Endothelial cell of umbilical vein (primary cell): ENCODE results near the gene SEMA4D.

Experiments used
- CTCF ChIP-seq, 2 donors: IDR thresholded peaks; 1 replicate in 1 of 2; 2 replicates in 1 of 2; pipeline ENCODE4 v1.5.1; 2011; ENCODE audit warnings: low read length in 2 of 2, mild to moderate bottlenecking in 2 of 2, moderate library complexity in 2 of 2, control low read depth in 1 of 2, inconsistent platforms in 1 of 2, low read depth in 1 of 2; ENCODE audit not compliant: insufficient read depth in 1 of 2; ENCODE audit errors: extremely low read depth in 1 of 2
- EZH2 ChIP-seq: IDR thresholded peaks from 2 replicates; pipeline ENCODE4 v1.6.1; 2012; ENCODE audit warnings: borderline replicate concordance, low read depth, mild to moderate bottlenecking, moderate library complexity, low read length, inconsistent platforms; ENCODE audit not compliant: severe bottlenecking
- FOS ChIP-seq: IDR thresholded peaks from 2 replicates; pipeline ENCODE4 v1.6.1; 2011; ENCODE audit warnings: mild to moderate bottlenecking, low read length, moderate library complexity, borderline replicate concordance; ENCODE audit not compliant: insufficient read depth
- JUN ChIP-seq: IDR thresholded peaks from 2 replicates; pipeline ENCODE4 v1.6.1; 2011; ENCODE audit warnings: borderline replicate concordance, low read depth; ENCODE audit not compliant: insufficient read length, insufficient read depth
- MAX ChIP-seq: IDR thresholded peaks from 2 replicates; pipeline ENCODE4 v1.6.1; 2011; ENCODE audit not compliant: insufficient read depth, insufficient read length
- POLR2A ChIP-seq: IDR thresholded peaks from 2 replicates; pipeline ENCODE4 v1.6.1; 2012; ENCODE audit warnings: low read depth, mild to moderate bottlenecking, control low read depth, low read length
- POLR2AphosphoS5 ChIP-seq: IDR thresholded peaks from 2 replicates; pipeline ENCODE4 v1.6.1; 2012; ENCODE audit warnings: low read depth, mild to moderate bottlenecking, control low read depth, low read length, moderate library complexity; ENCODE audit not compliant: insufficient read depth

- TF ChIP-seq CTCF (IDR thresholded peaks at IDR 0.05; ENCODE audit: extremely low read depth in 1 of 2, insufficient read depth in 1 of 2, low read depth in 1 of 2, low read length in 2 of 2) (no peak), EZH2 (no peak), POLR2A (no peak), POLR2AphosphoS5 (no peak), MAX (no peak), FOS (no peak), JUN (no peak)
Observed at GRCh38 chr9:89481538-89481915, 16.4 kb downstream of the SEMA4D start.
